Mesenchymal stem cell (in vitro differentiated cells and primary cell): ENCODE data around the gene PRR18.

Experiments
- DNase-seq: peaks from one replicate; pipeline ENCODE4 v3.0.0-alpha.2; 2013
- H2AFZ ChIP-seq: one replicate; pipeline ENCODE4 v1.6.1; 2013; ENCODE audit warnings: low read depth, mild to moderate bottlenecking, control low read depth, inconsistent platforms, low read length, moderate library complexity
- H2AK5ac ChIP-seq: 2 replicates; pipeline ENCODE4 v1.6.1; 2013; ENCODE audit warnings: low read length, moderate library complexity, mild to moderate bottlenecking, inconsistent platforms; ENCODE audit not compliant: severe bottlenecking
- H2BK120ac ChIP-seq: one replicate; pipeline ENCODE4 v1.6.1; 2013; ENCODE audit warnings: low read depth, mild to moderate bottlenecking, inconsistent platforms, low read length, moderate library complexity
- H2BK12ac ChIP-seq, 2 experiments: one replicate each; pipeline ENCODE4 v1.6.1; 2013; ENCODE audit warnings: inconsistent platforms in 2 of 2, low read length in 2 of 2, mild to moderate bottlenecking in 2 of 2, moderate library complexity in 2 of 2, control low read depth in 1 of 2
- H2BK15ac ChIP-seq: one replicate; pipeline ENCODE4 v1.6.1; 2013; ENCODE audit warnings: mild to moderate bottlenecking, low read depth, inconsistent platforms; ENCODE audit not compliant: poor library complexity, severe bottlenecking
- H2BK5ac ChIP-seq: 2 replicates; pipeline ENCODE4 v1.6.1; 2013; ENCODE audit warnings: low read depth, mild to moderate bottlenecking, low read length, control low read depth, inconsistent platforms; ENCODE audit not compliant: poor library complexity, severe bottlenecking
- H3K14ac ChIP-seq, 2 experiments: one replicate each; pipeline ENCODE4 v1.6.1; 2013; ENCODE audit warnings: inconsistent platforms in 2 of 2, low read length in 2 of 2, control low read depth in 1 of 2, mild to moderate bottlenecking in 1 of 2, moderate library complexity in 1 of 2
- H3K18ac ChIP-seq, 2 experiments: one replicate each; pipeline ENCODE4 v1.6.1; 2013; ENCODE audit warnings: inconsistent platforms in 2 of 2, low read length in 2 of 2, control low read depth in 1 of 2, low read depth in 1 of 2, mild to moderate bottlenecking in 1 of 2
- H3K23ac ChIP-seq, 2 experiments: one replicate each; pipeline ENCODE4 v1.6.1; 2013; ENCODE audit warnings: inconsistent platforms in 2 of 2, low read length in 2 of 2, mild to moderate bottlenecking in 2 of 2, moderate library complexity in 2 of 2, control low read depth in 1 of 2
- H3K27ac ChIP-seq: 2 replicates; pipeline ENCODE4 v1.5.1; 2013; ENCODE audit warnings: mild to moderate bottlenecking, moderate library complexity, low read length, control low read depth, inconsistent platforms; ENCODE audit not compliant: poor library complexity, severe bottlenecking
- H3K27me3 ChIP-seq, 2 experiments: 2 replicates each; pipeline versions ENCODE4 v1.6.1 to v1.7.0; 2013; ENCODE audit warnings: low read length in 2 of 2, mild to moderate bottlenecking in 2 of 2, moderate library complexity in 2 of 2, control low read depth in 1 of 2, inconsistent platforms in 1 of 2; ENCODE audit not compliant: control insufficient read depth in 1 of 2, insufficient read depth in 1 of 2
- H3K36me3 ChIP-seq, 2 experiments: 2 replicates each; pipeline versions ENCODE4 v1.6.1 to v1.7.0; 2013; ENCODE audit warnings: low read length in 2 of 2, control low read depth in 1 of 2, inconsistent platforms in 1 of 2, low read depth in 1 of 2, mild to moderate bottlenecking in 1 of 2; ENCODE audit not compliant: insufficient read depth in 2 of 2, control insufficient read depth in 1 of 2
- H3K4ac ChIP-seq, 2 experiments: one replicate each; pipeline ENCODE4 v1.6.1; 2013; ENCODE audit warnings: inconsistent platforms in 2 of 2, low read length in 2 of 2, mild to moderate bottlenecking in 2 of 2, moderate library complexity in 2 of 2, control low read depth in 1 of 2, low read depth in 1 of 2
- H3K4me1 ChIP-seq: 2 replicates; pipeline ENCODE4 v1.6.1; 2013; ENCODE audit warnings: low read depth, low read length, control low read depth; ENCODE audit not compliant: control insufficient read depth, insufficient read depth
- H3K4me2 ChIP-seq: 2 replicates; pipeline ENCODE4 v1.6.1; 2013; ENCODE audit warnings: low read length, mild to moderate bottlenecking, inconsistent platforms; ENCODE audit not compliant: poor library complexity, severe bottlenecking
- H3K4me3 ChIP-seq, 2 experiments: 2 replicates each; pipeline versions ENCODE4 v1.5.1 to v1.7.0; 2013; ENCODE audit warnings: low read length in 2 of 2, mild to moderate bottlenecking in 2 of 2, control low read depth in 1 of 2, low read depth in 1 of 2; ENCODE audit not compliant: insufficient read depth in 1 of 2
- H3K79me1 ChIP-seq: replicated peaks from 2 replicates; pipeline ENCODE4 v1.6.1; 2013; ENCODE audit warnings: mild to moderate bottlenecking, control low read depth, low read length, inconsistent platforms; ENCODE audit not compliant: poor library complexity, severe bottlenecking
- H3K9ac ChIP-seq: 2 replicates; pipeline ENCODE4 v1.7.0; 2013; ENCODE audit warnings: mild to moderate bottlenecking, low read length, moderate library complexity
- H3K9me3 ChIP-seq: 2 replicates; pipeline ENCODE4 v1.7.0; 2013; ENCODE audit warnings: mild to moderate bottlenecking, low read length; ENCODE audit not compliant: control insufficient read depth
- H4K8ac ChIP-seq: one replicate; pipeline ENCODE4 v1.6.1; 2013; ENCODE audit warnings: inconsistent platforms, mild to moderate bottlenecking, low read length, moderate library complexity
- H4K91ac ChIP-seq: one replicate; pipeline ENCODE4 v1.6.1; 2013; ENCODE audit warnings: mild to moderate bottlenecking, low read length, inconsistent platforms
- WGBS: methylation state at CpG from one replicate; pipeline ENCODE4 v1.1.7; 2013; ENCODE audit warnings: mixed read lengths; 5-methylcytosine and 5-hydroxymethylcytosine counted together

The PRR18 gene

GRCh38 chr6:166325383-166326042 lies 17.3 kb upstream of the PRR18 start:
- no peak overlapping the region for H3K4me2 ChIP-seq
- no peak for DNase-seq
- H3K14ac ChIP-seq = no peak overlapping the region
- no peak overlapping the region for H2AFZ ChIP-seq
- H2BK120ac ChIP-seq = no peak overlapping the region
- no peak overlapping the region for H4K91ac ChIP-seq
- no peaks in the 10 kb centered on the region for H3K27me3 ChIP-seq
- H3K9me3 ChIP-seq = no peaks in the 10 kb centered on the region
- no peak overlapping the region for H2BK5ac ChIP-seq
- H3K4me3 ChIP-seq = no peak overlapping the region
- peaks cover 3% of the 10 kb centered on the region for H3K4me1 ChIP-seq
- no peak overlapping the region for H3K18ac ChIP-seq
- no peak overlapping the region for H2AK5ac ChIP-seq
- H2BK12ac ChIP-seq = no peak overlapping the region
- H3K4ac ChIP-seq = no peak overlapping the region
- H3K23ac ChIP-seq = no peak overlapping the region
- no peak overlapping the region for H2BK15ac ChIP-seq
- H3K79me1 ChIP-seq = peaks cover 34% of the 10 kb centered on the region
- peaks cover 27 to 84% of the 10 kb centered on the region in 2 experiments for H3K36me3 ChIP-seq
- no peak overlapping the region for H3K27ac ChIP-seq
- H4K8ac ChIP-seq = no peak overlapping the region
- WGBS = 93% methylated on average over 5 of the region's 6 CpGs
- H3K9ac ChIP-seq = no peak overlapping the region

GRCh38 chr6:166323395-166323794 lies 15.2 kb upstream of the PRR18 start:
- H3K18ac ChIP-seq = no peak overlapping the region
- no peak overlapping the region for H3K4me3 ChIP-seq
- H3K4me1 ChIP-seq = peaks cover 11% of the 10 kb centered on the region
- no peak overlapping the region for H2BK12ac ChIP-seq
- H3K4ac ChIP-seq = no peak overlapping the region
- WGBS = 88% methylated on average over 5 of the region's 5 CpGs
- peaks cover 27% of the 10 kb centered on the region for H3K79me1 ChIP-seq
- H3K9ac ChIP-seq = no peak overlapping the region
- peaks cover 28 to 90% of the 10 kb centered on the region in 2 experiments for H3K36me3 ChIP-seq
- H4K91ac ChIP-seq = no peak overlapping the region
- no peak overlapping the region for H3K4me2 ChIP-seq
- DNase-seq = no peak
- H2BK15ac ChIP-seq = no peak overlapping the region
- H3K27ac ChIP-seq = no peak overlapping the region
- H3K9me3 ChIP-seq = no peaks in the 10 kb centered on the region
- H3K14ac ChIP-seq = no peak overlapping the region
- no peak overlapping the region for H2AK5ac ChIP-seq
- H2BK120ac ChIP-seq = no peak overlapping the region
- H4K8ac ChIP-seq = no peak overlapping the region
- no peaks in the 10 kb centered on the region for H3K27me3 ChIP-seq
- no peak overlapping the region for H2BK5ac ChIP-seq
- H3K23ac ChIP-seq = no peak overlapping the region
- H2AFZ ChIP-seq = no peak overlapping the region

GRCh38 chr6:166318649-166319600 lies 10.7 kb upstream of the PRR18 start:
- Histone ChIP-seq H3K23ac (no peak overlapping the region), H2BK15ac (no peak overlapping the region), H3K4ac (no peak overlapping the region), H3K18ac (no peak overlapping the region), H3K27me3 (no peaks in the 10 kb centered on the region), H3K9me3 (no peaks in the 10 kb centered on the region), H3K27ac (peak overlapping the region; percentile 72), H2BK12ac (no peak overlapping the region), H3K36me3 (peaks cover 14 to 48% of the 10 kb centered on the region in 2 experiments), H4K8ac (no peak overlapping the region), H2AFZ (no peak overlapping the region), H2BK5ac (no peak overlapping the region), H3K4me1 (peaks cover 17% of the 10 kb centered on the region), H4K91ac (no peak overlapping the region), H2AK5ac (peak overlapping the region; percentile 50), H3K4me3 (no peak overlapping the region), H2BK120ac (no peak overlapping the region), H3K14ac (no peak overlapping the region), H3K9ac (no peak overlapping the region), H3K4me2 (no peak overlapping the region), H3K79me1 (peaks cover 7% of the 10 kb centered on the region)
- WGBS = 87% methylated on average over 15 of the region's 18 CpGs
- no peak for DNase-seq

GRCh38 chr6:166318227-166318626 lies 10.0 kb upstream of the PRR18 start:
- H3K36me3 ChIP-seq = peaks cover 14 to 41% of the 10 kb centered on the region in 2 experiments
- DNase-seq = no peak
- H3K27me3 ChIP-seq = no peaks in the 10 kb centered on the region
- no peak overlapping the region for H3K18ac ChIP-seq
- H3K4me1 ChIP-seq = peaks cover 17% of the 10 kb centered on the region
- H3K4me2 ChIP-seq = no peak overlapping the region
- no peak overlapping the region for H3K4ac ChIP-seq
- H3K23ac ChIP-seq = no peak overlapping the region
- H3K9ac ChIP-seq = no peak overlapping the region
- H2AFZ ChIP-seq = no peak overlapping the region
- H2BK120ac ChIP-seq = no peak overlapping the region
- WGBS = 89% methylated on average over 14 of the region's 14 CpGs
- H4K91ac ChIP-seq = no peak overlapping the region
- H3K9me3 ChIP-seq = no peaks in the 10 kb centered on the region
- H3K79me1 ChIP-seq = peaks cover 6% of the 10 kb centered on the region
- no peak overlapping the region for H2BK12ac ChIP-seq
- no peak overlapping the region for H2AK5ac ChIP-seq
- H3K4me3 ChIP-seq = no peak overlapping the region
- H2BK5ac ChIP-seq = no peak overlapping the region
- no peak overlapping the region for H2BK15ac ChIP-seq
- peak overlapping the region; percentile 73 for H3K27ac ChIP-seq
- H4K8ac ChIP-seq = no peak overlapping the region
- no peak overlapping the region for H3K14ac ChIP-seq
